Panc1 (cell line): ENCODE results near the gene ITGA2. TPM values are rescaled to one million over a fixed set of nuclear protein-coding genes. Genes with fewer than 3 reads are reported as not detected.

Source experiments
- ATAC-seq: fragments of 200-7000 bp; cut with Tn5 transposase; 2 replicates; pipeline ENCODE4 v1.9.1; 2020; ENCODE audit warnings: mild to moderate bottlenecking, moderate library complexity
- BruUV-seq: library from RNA; stranded (reverse); fragments of 400-500 nt; replicated peaks from 2 replicates; lab custom pipeline; 2021; lab: Mats Ljungman, UMichigan
- CTCF ChIA-PET: fragments of 300-600 bp; sonication (Branson Sonifier 250); formaldehyde crosslinking; loops from one replicate; lab custom pipeline; 2022; ENCODE audit warnings: antibody characterized with exemption; lab: Charles Lee
- POLR2A ChIA-PET: fragments of 300-600 bp; sonication (Branson Sonifier 250); formaldehyde crosslinking; loops from one replicate; lab custom pipeline; 2022; ENCODE audit warnings: antibody characterized with exemption; lab: Charles Lee
- DNase-seq: peaks from one replicate; pipeline ENCODE4 v3.0.0-alpha.2; 2010; ENCODE audit warnings: low read depth, low spot score
- H3K27ac ChIP-seq: 2 replicates; pipeline ENCODE4 v1.5.1; 2011; ENCODE audit warnings: mild to moderate bottlenecking, low read length, inconsistent platforms
- H3K27me3 ChIP-seq: fragments of 200-500 bp; sonication (Bioruptor generic); 2 replicates; pipeline ENCODE4 v1.6.0; 2014; ENCODE audit warnings: low read length, inconsistent platforms; ENCODE audit not compliant: control insufficient read depth, insufficient read depth
- H3K36me3 ChIP-seq: fragments of 200-500 bp; sonication (Bioruptor generic); 2 replicates; pipeline ENCODE4 v1.5.1; 2014; ENCODE audit warnings: inconsistent platforms, mild to moderate bottlenecking, low read length, moderate library complexity; ENCODE audit not compliant: control insufficient read depth, insufficient read depth
- H3K4me1 ChIP-seq: 2 replicates; pipeline ENCODE4 v1.5.1; 2011; ENCODE audit warnings: inconsistent platforms, mild to moderate bottlenecking, low read length, moderate library complexity; ENCODE audit not compliant: control insufficient read depth, insufficient read depth
- H3K4me3 ChIP-seq, 2 experiments: 2 replicates each; pipeline ENCODE4 v1.5.1; 2011 to 2012; ENCODE audit warnings: low read depth in 2 of 2, low read length in 2 of 2, mild to moderate bottlenecking in 2 of 2, inconsistent platforms in 1 of 2, moderate library complexity in 1 of 2
- H3K9me3 ChIP-seq: fragments of 200-500 bp; sonication (Bioruptor generic); 2 replicates; pipeline ENCODE4 v1.5.1; 2014; ENCODE audit warnings: low read depth, mild to moderate bottlenecking, inconsistent platforms, low read length, moderate library complexity; ENCODE audit not compliant: control insufficient read depth, insufficient read depth
- POLR2AphosphoS5 ChIP-seq: IDR thresholded peaks from 2 replicates; pipeline ENCODE4 v1.6.1; 2012; ENCODE audit warnings: mild to moderate bottlenecking, low read depth, low read length, moderate library complexity
- REST ChIP-seq, 2 experiments: IDR thresholded peaks; 2 replicates each; pipeline ENCODE4 v1.6.1; 2011 to 2012; ENCODE audit warnings: low read depth in 2 of 2, control low read depth in 1 of 2, low read length in 1 of 2, mild to moderate bottlenecking in 1 of 2, moderate library complexity in 1 of 2; ENCODE audit not compliant: insufficient read depth in 1 of 2
- SIN3A ChIP-seq: IDR thresholded peaks from 2 replicates; pipeline ENCODE4 v1.6.1; 2012; ENCODE audit warnings: low read depth, mild to moderate bottlenecking, low read length, moderate library complexity, borderline replicate concordance; ENCODE audit not compliant: insufficient read depth
- TCF7L2 ChIP-seq: IDR thresholded peaks from 2 replicates; pipeline ENCODE4 v1.6.1; 2011; ENCODE audit warnings: mild to moderate bottlenecking, low read depth, low read length, inconsistent platforms
- in situ Hi-C: cut with HindIII; loops from 2 replicates; pipeline ENCODE4 v1.10.0; 2016; ENCODE audit warnings: low sequenced_read_pairs, low pct_unique_long_range_greater_than_20kb
- intact Hi-C: fragments of 100-400 bp; cut with micrococcal nuclease; formaldehyde crosslinking; loops from one replicate; pipeline ENCODE4 v1.10.0; 2022; ENCODE audit not compliant: unreplicated experiment
- total RNA-seq: library from RNA; stranded (reverse); gene quantifications from one replicate; pipeline ENCODE4 v1.2.1, GENCODE V29; 2021; ENCODE audit not compliant: unreplicated experiment
- TF ChIP-seq, protein P1 (sequence below): fragments of 450-650 bp; IDR thresholded peaks from 2 replicates; pipeline ENCODE4 v1.5.1; 2017; ENCODE audit warnings: mild to moderate bottlenecking

Gene ITGA2
- total RNA-seq, 1 experiment from 2014 or later: 41.8 TPM

DNA sequence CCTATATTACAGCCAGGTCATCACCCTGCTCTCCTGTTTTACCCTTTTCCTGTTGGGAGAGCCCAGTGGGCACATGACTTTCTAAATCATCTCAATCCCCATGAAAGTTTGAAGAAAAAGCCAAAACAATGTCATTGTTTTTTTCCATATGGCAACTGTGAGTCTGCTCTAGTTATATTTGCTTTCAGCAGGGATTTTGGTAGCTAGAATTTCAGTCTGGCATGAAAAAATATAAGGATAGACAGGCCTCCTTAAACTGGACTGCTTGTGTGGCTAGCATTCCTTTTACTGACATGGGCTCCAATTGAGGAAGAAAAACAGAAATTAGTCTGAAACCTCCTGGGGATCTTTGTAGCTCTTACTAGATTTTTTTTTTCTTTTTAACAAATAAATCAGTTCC is 94.8 kb downstream of the ITGA2 start:
- Histone ChIP-seq H3K4me3 (no peak overlapping the region), H3K9me3 (no peaks in the 10 kb centered on the region), H3K4me1 (no peaks in the 10 kb centered on the region), H3K36me3 (peaks cover 9% of the 10 kb centered on the region; the same call in 1 of the 2 replicates), H3K27me3 (no peaks in the 10 kb centered on the region), H3K27ac (no peak overlapping the region)
- in situ Hi-C loops (no loop called here), intact Hi-C loops (no loop called here)
- POLR2A ChIA-PET: no interaction called here
- ATAC-seq: no peak
- CTCF ChIA-PET: interaction anchor here (0.9 kb wide), 1 partner anchor 136 kb away, joined by 3 read pairs; no protein-coding TSS in a partner anchor
- BruUV-seq: no TSS peak
- DNase-seq: no peak
- TF ChIP-seq POLR2AphosphoS5 (no peak), SIN3A (no peak), REST (IDR thresholded peaks at IDR 0.05; ENCODE audit: insufficient read depth in 1 of 2, low read depth in 2 of 2, low read length in 1 of 2) (no peak), TCF7L2 (no peak)
- TF ChIP-seq, protein P1, sequence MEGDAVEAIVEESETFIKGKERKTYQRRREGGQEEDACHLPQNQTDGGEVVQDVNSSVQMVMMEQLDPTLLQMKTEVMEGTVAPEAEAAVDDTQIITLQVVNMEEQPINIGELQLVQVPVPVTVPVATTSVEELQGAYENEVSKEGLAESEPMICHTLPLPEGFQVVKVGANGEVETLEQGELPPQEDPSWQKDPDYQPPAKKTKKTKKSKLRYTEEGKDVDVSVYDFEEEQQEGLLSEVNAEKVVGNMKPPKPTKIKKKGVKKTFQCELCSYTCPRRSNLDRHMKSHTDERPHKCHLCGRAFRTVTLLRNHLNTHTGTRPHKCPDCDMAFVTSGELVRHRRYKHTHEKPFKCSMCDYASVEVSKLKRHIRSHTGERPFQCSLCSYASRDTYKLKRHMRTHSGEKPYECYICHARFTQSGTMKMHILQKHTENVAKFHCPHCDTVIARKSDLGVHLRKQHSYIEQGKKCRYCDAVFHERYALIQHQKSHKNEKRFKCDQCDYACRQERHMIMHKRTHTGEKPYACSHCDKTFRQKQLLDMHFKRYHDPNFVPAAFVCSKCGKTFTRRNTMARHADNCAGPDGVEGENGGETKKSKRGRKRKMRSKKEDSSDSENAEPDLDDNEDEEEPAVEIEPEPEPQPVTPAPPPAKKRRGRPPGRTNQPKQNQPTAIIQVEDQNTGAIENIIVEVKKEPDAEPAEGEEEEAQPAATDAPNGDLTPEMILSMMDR: no peak

DNA sequence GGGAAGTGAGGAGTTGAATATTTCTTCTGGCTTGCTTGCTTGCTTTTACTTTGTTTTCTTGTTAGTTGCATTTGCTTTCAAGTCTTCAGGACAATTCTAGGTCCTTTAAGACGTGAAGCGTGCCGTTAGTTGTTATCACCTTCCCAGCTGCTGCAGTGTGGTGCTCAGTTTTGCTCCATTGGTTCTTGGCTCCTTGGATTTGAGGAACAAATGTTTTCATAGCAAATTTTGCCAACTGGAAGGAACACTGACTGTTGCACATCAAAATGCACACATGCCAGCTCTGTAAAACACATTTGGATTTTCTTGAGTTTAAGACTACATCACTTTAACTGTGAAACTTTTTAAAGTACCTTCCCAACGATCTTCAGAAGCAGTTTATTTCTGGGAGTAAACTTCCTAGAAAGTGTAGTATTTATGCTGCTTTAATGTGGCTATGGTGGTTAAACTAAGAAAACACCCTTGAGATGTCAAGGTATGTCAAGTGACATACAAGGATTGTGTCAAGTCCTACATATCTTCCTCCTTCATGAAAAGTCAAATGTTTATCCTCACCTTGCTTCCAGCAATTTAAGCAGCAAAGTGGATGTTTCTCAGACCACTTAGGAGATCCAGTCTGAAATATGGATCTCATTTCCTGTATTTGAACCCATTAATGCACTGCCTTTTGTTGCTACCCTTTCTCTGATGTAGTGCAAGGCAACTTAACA is 95.5 kb downstream of the ITGA2 start:
- H3K4me1 ChIP-seq: no peaks in the 10 kb centered on the region
- ATAC-seq (no peak), DNase-seq (no peak)
- BruUV-seq: no TSS peak
- no peak overlapping the region for H3K4me3 ChIP-seq
- ChIA-PET POLR2A (no interaction called here), CTCF (interaction anchor here (0.9 kb wide), 1 partner anchor 136 kb away, joined by 3 read pairs; no protein-coding TSS in a partner anchor)
- no peak for TF ChIP-seq REST (IDR thresholded peaks at IDR 0.05; ENCODE audit: insufficient read depth in 1 of 2, low read depth in 2 of 2, low read length in 1 of 2)
- no peak for TF ChIP-seq SIN3A
- TF ChIP-seq TCF7L2: no peak
- TF ChIP-seq POLR2AphosphoS5: no peak
- TF ChIP-seq, protein P1: no peak
- no peaks in the 10 kb centered on the region for H3K9me3 ChIP-seq
- H3K36me3 ChIP-seq: peaks cover 9% of the 10 kb centered on the region; the same call in 1 of the 2 replicates
- no peaks in the 10 kb centered on the region for H3K27me3 ChIP-seq
- intact Hi-C loops: no loop called here
- H3K27ac ChIP-seq: no peak overlapping the region
- in situ Hi-C loops: no loop called here
